Pancreas (tissue), 10 donors: ENCODE data around the gene AMTN. TPM values are rescaled to one million over a fixed set of nuclear protein-coding genes. Genes with fewer than 3 reads are reported as not detected.

Experiments used
- ATAC-seq, 4 donors: fragments of 200-7000 bp; cut with Tn5 transposase; one replicate each; pipeline versions ENCODE4 v1.8.0 to v1.9.1; 2020; ENCODE audit warnings: mild to moderate bottlenecking in 4 of 4, moderate library complexity in 4 of 4
- DNase-seq, 6 donors: peaks; one replicate each; pipeline ENCODE4 v3.0.0-alpha.2; 2020
- FAIRE-seq: peaks from 2 replicates; lab custom pipeline; 2012; peaks lifted over from hg19 to GRCh38; lab: Jason Lieb, UNC
- H3K27ac ChIP-seq, 4 donors: fragments of 200-600 bp; sonication (generic); 1 replicate in 3 of 4; 2 replicates in 1 of 4; pipeline versions ENCODE4 v1.5.0 to v1.8.0; 2020
- H3K27me3 ChIP-seq, 4 donors: fragments of 200-600 bp; one replicate each; pipeline ENCODE4 v1.8.0; 2021
- H3K36me3 ChIP-seq, 3 donors: fragments of 200-600 bp; sonication (generic) in 1 of 3; one replicate each; pipeline versions ENCODE4 v1.5.0 to v1.8.0; 2020 to 2021
- H3K4me1 ChIP-seq, 3 donors: fragments of 200-600 bp; one replicate each; pipeline ENCODE4 v1.8.0; 2021
- H3K4me3 ChIP-seq, 4 donors: fragments of 200-600 bp; sonication (generic) in 2 of 4; one replicate each; pipeline versions ENCODE4 v1.5.0 to v1.8.0; 2020 to 2021
- H3K9me3 ChIP-seq, 4 donors: fragments of 200-600 bp; one replicate each; pipeline ENCODE4 v1.8.0; 2021
- CTCF ChIP-seq, 4 donors: fragments of 200-600 bp; sonication (generic) in 3 of 4; IDR thresholded peaks; one replicate each; pipeline versions ENCODE4 v1.5.0 to v1.8.0; 2021; ENCODE audit warnings: antibody characterized with exemption in 4 of 4
- WGBS, 2 donors: extraction: QIAGEN DNeasy Blood & Tissue Kit; methylation state at CpG; one replicate each; pipeline ENCODE4 v1.1.7; 2013; 5-methylcytosine and 5-hydroxymethylcytosine counted together
- intact Hi-C, 3 donors: fragments of 100-400 bp; cut with DNase I; formaldehyde crosslinking; loops; one replicate each; pipeline versions ENCODE4 v1.11.1 to v1.14.2; 2022
- polyA plus RNA-seq, 2 donors: library from polyadenylated mRNA; stranded (reverse); fragments of 200-250 nt; gene quantifications; one replicate each; pipeline ENCODE4 v1.2.3, GENCODE V29; 2013
- total RNA-seq, 6 donors: library from RNA; stranded (reverse); fragmentation: NEBNext Ultra II Directional in 4 of 6; extraction: Animal tissue kit (Norgen Biotek cat#: 25700) in 4 of 6; gene quantifications; one replicate each; pipeline versions ENCODE4 v1.2.1 to v1.2.4, GENCODE V29; 2021 to 2023
- donor health status: healthy with polysubstance abuse.
- donor health status: DM: no; HTN: no; CAD: no; lungs with moderate emphysema.
- donor health status: DM: no; HTN: no; CAD: no.
- donor health status: control.
- donor health status: control.
- donor health status: Bipolar disorder and iron deficiency.
- donor health status: DM: yes; HTN: yes; CAD: no.
- donor health status: DM: no; HTN: no; CAD: no.
- donor health status: DM: no; HTN: no; CAD: no.
- donor health status: DM: yes; HTN: yes; CAD: no.

Gene AMTN
- total and polyA plus RNA-seq, 8 donors, result 0.53 TPM; not detected in 7

- Histone ChIP-seq H3K27me3 (no peaks in the 10 kb centered on the region), H3K4me1 (no peaks in the 10 kb centered on the region), H3K9me3 (no peaks in the 10 kb centered on the region), H3K4me3 (no peak overlapping the region), H3K36me3 (no peaks in the 10 kb centered on the region), H3K27ac (no peak overlapping the region)
- DNase-seq (no peak), ATAC-seq (no peak), FAIRE-seq (no peak)
- WGBS, 2 donors, result 37 to 41% methylated on average over 4 of the region's 4 CpGs
- TF ChIP-seq CTCF (IDR thresholded peaks at IDR 0.05), result no peak
- intact Hi-C loops, result loop anchor here in 1 of 3 donors (10.0 kb wide), 1 partner anchor 610 kb away; no protein-coding TSS in a partner anchor
Observed at GRCh38 chr4:70504733-70505132, 13.6 kb upstream of the AMTN start.

DNA sequence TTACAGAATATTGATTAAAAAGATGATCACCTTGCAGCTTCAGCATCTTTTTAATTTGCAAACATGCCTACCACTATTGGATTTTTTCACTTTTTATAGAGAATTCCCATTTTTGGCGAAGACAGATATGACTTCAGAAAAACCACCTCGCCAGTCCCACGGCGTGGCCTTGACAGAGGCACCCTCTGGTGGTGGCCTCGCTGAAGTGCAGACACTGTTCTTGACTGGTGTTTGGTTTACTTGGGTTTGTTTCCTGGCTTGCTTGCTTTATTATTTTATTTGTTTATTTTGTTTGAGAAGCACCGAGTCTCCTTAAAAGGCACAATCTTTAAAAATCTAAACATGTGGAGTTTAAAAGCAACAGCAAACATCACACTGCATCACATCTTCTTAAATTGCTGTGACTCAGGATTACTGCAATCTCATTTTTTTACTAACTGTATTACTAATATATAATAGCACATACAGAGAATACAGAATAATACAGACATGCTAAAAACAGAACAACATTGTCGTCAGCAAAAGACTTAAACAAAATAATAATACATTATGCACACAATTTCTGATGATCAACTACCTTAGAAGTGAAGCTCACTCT lies 13.1 kb upstream of the AMTN start:
- peak; percentile 62 to 90 (median 80) for TF ChIP-seq CTCF (IDR thresholded peaks at IDR 0.05)
- DNase-seq, result peak; percentile 16 to 85 (median 60)
- peak; percentile 5 for FAIRE-seq
- Histone ChIP-seq H3K27me3 (no peaks in the 10 kb centered on the region), H3K27ac (no peak overlapping the region), H3K9me3 (no peaks in the 10 kb centered on the region), H3K4me3 (no peak overlapping the region), H3K36me3 (no peaks in the 10 kb centered on the region), H3K4me1 (no peaks in the 10 kb centered on the region)
- ATAC-seq, result peak; percentile 69 to 94 (median 90)
- 1 to 4% methylated on average over 7 of the region's 7 CpGs for WGBS, 2 donors
- intact Hi-C loops, result loop anchor here in 1 of 3 donors (10.0 kb wide), 1 partner anchor 610 kb away; no protein-coding TSS in a partner anchor

GRCh38 chr4:70508801-70509200 lies 9.6 kb upstream of the AMTN start:
- intact Hi-C loops, result loop anchor here in 1 of 3 donors (10.0 kb wide), 1 partner anchor 614 kb away; no protein-coding TSS in a partner anchor

DNA sequence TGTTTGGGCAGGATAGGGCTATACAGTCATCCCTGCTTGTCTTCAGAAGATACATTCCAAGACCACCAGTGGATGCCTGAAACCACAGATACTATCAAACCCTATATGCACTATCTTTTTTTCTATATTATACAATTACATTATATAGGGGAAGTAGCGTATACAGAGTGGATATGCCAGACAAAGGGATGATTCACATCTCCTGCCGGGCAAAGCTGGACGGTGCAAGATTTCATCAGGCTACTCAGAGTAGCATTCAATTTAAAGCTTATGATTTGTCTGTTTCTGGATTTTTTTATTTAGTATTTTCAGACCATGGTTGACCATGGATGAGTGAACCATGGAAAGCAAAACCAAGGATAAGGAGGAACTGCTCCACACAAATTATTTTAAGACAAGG lies 7.0 kb upstream of the AMTN start:
- H3K4me1 ChIP-seq, result no peaks in the 10 kb centered on the region

More at GRCh38 chr4:70508801-70509200, 9.6 kb upstream of the AMTN start:
- no peak overlapping the region for H3K4me3 ChIP-seq
- H3K4me1 ChIP-seq, result no peaks in the 10 kb centered on the region
- ATAC-seq (no peak), DNase-seq (no peak), FAIRE-seq (no peak)
- H3K9me3 ChIP-seq, result no peaks in the 10 kb centered on the region
- no peak for TF ChIP-seq CTCF (IDR thresholded peaks at IDR 0.05)
- no peaks in the 10 kb centered on the region for H3K36me3 ChIP-seq
- H3K27me3 ChIP-seq, result no peaks in the 10 kb centered on the region
- WGBS, 2 donors, result 36 to 48% methylated on average over 1 of the region's 1 CpG
- no peak overlapping the region for H3K27ac ChIP-seq

More for the DNA sequence above, 7.0 kb upstream of the AMTN start:
- H3K27me3 ChIP-seq, result no peaks in the 10 kb centered on the region
- no peak for TF ChIP-seq CTCF (IDR thresholded peaks at IDR 0.05)
- no peaks in the 10 kb centered on the region for H3K9me3 ChIP-seq
- DNase-seq (no peak), FAIRE-seq (no peak), ATAC-seq (no peak)
- no peaks in the 10 kb centered on the region for H3K36me3 ChIP-seq
- 82 to 94% methylated on average over 3 of the region's 3 CpGs for WGBS, 2 donors
- H3K4me3 ChIP-seq, result no peak overlapping the region
- no peak overlapping the region for H3K27ac ChIP-seq
- intact Hi-C loops, result no loop called here
